Measurements from ENCODE around the gene C10orf90. TPM values are rescaled to one million over a fixed set of nuclear protein-coding genes. Genes with fewer than 3 reads are reported as not detected.

C10orf90 gene
- total and polyA plus RNA-seq, 2 of the 8 experiments (the other 6 are each of a cell fraction or from before 2014, with no cell fraction given), result 0.21 TPM; not detected in 1

DNA sequence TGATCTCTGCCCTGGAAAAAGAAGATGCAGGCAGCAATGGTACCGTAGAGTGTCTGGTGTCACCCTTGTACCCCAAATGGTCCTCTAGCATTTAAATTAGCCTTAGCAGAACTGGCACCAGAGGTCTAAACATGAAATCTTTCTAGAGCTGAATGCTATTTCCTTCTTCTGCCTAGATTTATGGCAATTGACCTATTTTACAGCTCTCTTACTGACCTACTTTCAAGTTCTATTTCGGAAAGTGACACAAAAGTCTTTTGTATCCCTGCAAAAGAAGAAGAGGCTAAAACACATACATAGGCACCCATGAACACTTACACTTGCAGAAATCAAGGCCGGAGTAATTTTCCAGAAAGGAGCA lies 272.1 kb downstream of the C10orf90 start:
- no peaks in the 10 kb centered on the region for H3K79me1 ChIP-seq (ENCODE audit: low read depth, low read length)
- no peaks in the 10 kb centered on the region for H3K27me3 ChIP-seq (replicated peaks in 1 of 4; ENCODE audit: control insufficient read depth in 3 of 4, extremely low read depth in 1 of 4, insufficient read depth in 3 of 4, low read length in 3 of 4)
- H3K56ac ChIP-seq (replicated peaks; ENCODE audit: insufficient read length, low read depth, low read length), result no peak overlapping the region
- no peaks in the 10 kb centered on the region for H3K79me2 ChIP-seq (ENCODE audit: control insufficient read depth in 1 of 2, insufficient read depth in 2 of 2, low read length in 2 of 2)
- H4K20me1 ChIP-seq (replicated peaks in 1 of 2; ENCODE audit: control insufficient read depth in 1 of 2, insufficient read depth in 2 of 2, low read length in 2 of 2), result no peaks in the 10 kb centered on the region
- 93% methylated on average over 3 of the region's 3 CpGs; no CpG with 5 or more reads in 1 of the 2 experiments for WGBS, 2 experiments (ENCODE audit: extremely low coverage in 1 of 2, insufficient coverage in 1 of 2, insufficient read length in 1 of 2, insufficient replicate concordance in 2 of 2, low coverage in 1 of 2, low lambda C conversion rate in 2 of 2, missing lambda C conversion rate in 1 of 2)
- POLR2A ChIA-PET (ENCODE audit: partially characterized antibody), result no interaction called here
- H2AFZ ChIP-seq (ENCODE audit: low read length), result no peak overlapping the region
- H2BK12ac ChIP-seq (ENCODE audit: low read depth, low read length), result no peak overlapping the region
- no peak overlapping the region for H3K18ac ChIP-seq (ENCODE audit: extremely low read depth, low read length)
- no peak overlapping the region for H3K27ac ChIP-seq (ENCODE audit: low read depth, low read length)
- no peak overlapping the region for H4K5ac ChIP-seq (ENCODE audit: insufficient read length, low read depth, low read length)
- no peak overlapping the region for H2BK5ac ChIP-seq (ENCODE audit: low read depth, low read length)
- H3K4ac ChIP-seq (replicated peaks; ENCODE audit: insufficient read length, low read depth, low read length), result no peak overlapping the region
- H2AK5ac ChIP-seq (ENCODE audit: low read depth, low read length), result no peak overlapping the region
- peaks cover 0 to 9% (median 0%) of the 10 kb centered on the region in 4 experiments; a peak in 1 of 7 replicates for H3K4me1 ChIP-seq (replicated peaks in 1 of 4; ENCODE audit: control insufficient read depth in 3 of 4, insufficient read depth in 4 of 4, low read length in 3 of 4)
- no peak overlapping the region for H3K14ac ChIP-seq (ENCODE audit: insufficient read length)
- no peaks in the 10 kb centered on the region; a peak in 1 of 4 replicates for H3K9me3 ChIP-seq (ENCODE audit: insufficient read depth in 2 of 2, low read depth in 1 of 2, low read length in 1 of 2)
- no peak overlapping the region for H3K4me3 ChIP-seq (ENCODE audit: extremely low read depth in 1 of 4, insufficient read depth in 2 of 4, low read depth in 3 of 4, low read length in 4 of 4)
- no peak overlapping the region for H3K4me2 ChIP-seq (ENCODE audit: insufficient read depth in 1 of 2, low read depth in 2 of 2, low read length in 2 of 2)
- no peaks in the 10 kb centered on the region for H3K36me3 ChIP-seq (ENCODE audit: control insufficient read depth in 2 of 4, insufficient read depth in 4 of 4, low read length in 3 of 4)
- H3K23ac ChIP-seq (ENCODE audit: insufficient read length), result no peak overlapping the region
- DNase-seq (ENCODE audit: low read depth in 1 of 2, low spot score in 2 of 2) (no peak), FAIRE-seq (no peak)
- H3K9ac ChIP-seq (replicated peaks in 1 of 4; ENCODE audit: extremely low read depth in 1 of 4, low read depth in 3 of 4, low read length in 3 of 4), result no peak overlapping the region
- no peak overlapping the region for H4K8ac ChIP-seq (ENCODE audit: extremely low read depth, insufficient read depth, low read length)
- no peak overlapping the region for H2BK15ac ChIP-seq (ENCODE audit: low read length)
- H2BK20ac ChIP-seq (ENCODE audit: low read length), result no peak overlapping the region
- no peak overlapping the region for H4K91ac ChIP-seq (replicated peaks; ENCODE audit: insufficient read length, low read length)
- no peaks in the 10 kb centered on the region for H3K23me2 ChIP-seq (ENCODE audit: low read depth, low read length)
- H2BK120ac ChIP-seq (replicated peaks; ENCODE audit: low read depth, low read length), result no peak overlapping the region
- CTCF ChIA-PET (ENCODE audit: partially characterized antibody), result no interaction called here
- no peak for TF ChIP-seq BRCA1 (IDR thresholded peaks at IDR 0.05; ENCODE audit: low read depth, low read length)
- TF ChIP-seq FOSL1 (IDR thresholded peaks at IDR 0.05; ENCODE audit: insufficient read depth, low read depth, low read length), result no peak
- no peak for TF ChIP-seq RNF2 (IDR thresholded peaks at IDR 0.05; ENCODE audit: borderline replicate concordance, low read depth, low read length, missing control alignments, poor library complexity, severe bottlenecking)
- no peak for TF ChIP-seq JUND (IDR thresholded peaks at IDR 0.05; ENCODE audit: low read length)
- no peak for TF ChIP-seq POU5F1 (IDR thresholded peaks at IDR 0.05; ENCODE audit: low read depth, low read length)
- no peak for TF ChIP-seq EP300 (IDR thresholded peaks at IDR 0.05; ENCODE audit: borderline replicate concordance in 1 of 2, low read depth in 2 of 2, low read length in 2 of 2)
- TF ChIP-seq BCL11A (IDR thresholded peaks at IDR 0.05; ENCODE audit: low read depth in 2 of 2, low read length in 2 of 2), result no peak
- TF ChIP-seq E2F6 (IDR thresholded peaks at IDR 0.05), result no peak
- TF ChIP-seq SIRT6 (IDR thresholded peaks at IDR 0.05; ENCODE audit: low read length), result no peak
- TF ChIP-seq MAFK (IDR thresholded peaks at IDR 0.05; ENCODE audit: low read depth, low read length), result no peak
- TF ChIP-seq BACH1 (IDR thresholded peaks at IDR 0.05; ENCODE audit: low read length), result no peak
- TF ChIP-seq SUZ12 (IDR thresholded peaks at IDR 0.05; ENCODE audit: low read length), result no peak
- no peak for TF ChIP-seq TCF12 (IDR thresholded peaks at IDR 0.05; ENCODE audit: low read depth, low read length)
- no peak for TF ChIP-seq RFX5 (IDR thresholded peaks at IDR 0.05; ENCODE audit: borderline replicate concordance, low read depth, low read length)

Data from H1 (cell line).